Ovary (tissue), 9 donors: ENCODE data around the gene MYOZ3. TPM values are rescaled to one million over a fixed set of nuclear protein-coding genes. Genes with fewer than 3 reads are reported as not detected.

ENCODE experiments used
- DNase-seq, 5 donors: peaks; one replicate each; pipeline ENCODE4 v3.0.0-alpha.2; 2019 to 2020
- H3K27ac ChIP-seq, 2 donors: fragments of 200-600 bp; one replicate each; pipeline versions ENCODE4 v1.5.1 to v1.8.0; 2019 to 2022
- H3K27me3 ChIP-seq: fragments of 200-600 bp; one replicate; pipeline ENCODE4 v1.8.0; 2022
- H3K36me3 ChIP-seq: fragments of 200-600 bp; sonication (generic); one replicate; pipeline ENCODE4 v1.5.1; 2019
- H3K4me1 ChIP-seq: one replicate; pipeline ENCODE4 v1.8.1; 2013; ENCODE audit warnings: mild to moderate bottlenecking, moderate library complexity; ENCODE audit not compliant: insufficient read depth
- H3K4me3 ChIP-seq: fragments of 200-600 bp; sonication (generic); one replicate; pipeline ENCODE4 v1.5.1; 2017
- H3K9me3 ChIP-seq, 2 donors: fragments of 200-600 bp in 1 of 2; sonication (generic) in 1 of 2; one replicate each; pipeline versions ENCODE4 v1.5.1 to v1.8.1; 2013 to 2019; ENCODE audit warnings: mild to moderate bottlenecking in 1 of 2, moderate library complexity in 1 of 2
- EP300 ChIP-seq: sonication (generic); formaldehyde crosslinking; IDR thresholded peaks from one replicate; pipeline ENCODE4 v1.6.1; 2017; ENCODE audit warnings: antibody characterized with exemption
- POLR2A ChIP-seq: fragments of 450-650 bp; IDR thresholded peaks from one replicate; pipeline ENCODE4 v1.6.1; 2017; ENCODE audit warnings: antibody characterized with exemption, mild to moderate bottlenecking, moderate library complexity
- WGBS, 3 donors: extraction: QIAGEN DNeasy Blood & Tissue Kit in 1 of 3; methylation state at CpG; one replicate each; pipeline versions ENCODE4 v1.1.5 to v1.1.7; 2013 to 2017; 5-methylcytosine and 5-hydroxymethylcytosine counted together
- intact Hi-C, 4 donors: fragments of 100-400 bp; cut with DNase I; formaldehyde crosslinking; loops; one replicate each; pipeline versions ENCODE4 v1.11.0 to v1.15.1; 2022 to 2023
- polyA plus RNA-seq, 2 donors: library from polyadenylated mRNA; stranded (reverse); fragments of 200-250 nt in 1 of 2; fragments of 350-450 nt in 1 of 2; fragmentation: Illumina TruSeq in 1 of 2; extraction: RNeasy Lipid Tissue Mini Kit (QIAGEN cat#74804) in 1 of 2; gene quantifications; one replicate each; pipeline ENCODE4 v1.2.3, GENCODE V29; 2013 to 2014
- total RNA-seq, 7 donors: library from RNA; depleted of rRNA in 2 of 7; stranded (reverse); fragments of >200 nt in 2 of 7; fragmentation: NEBNext Ultra II Directional in 3 of 7; extraction: Animal tissue kit (Norgen Biotek cat#: 25700) in 3 of 7; gene quantifications; one replicate each; pipeline versions ENCODE4 v1.1.0 to v1.2.4, GENCODE V29; 2016 to 2023
- TF ChIP-seq, protein P1 (sequence below), 3 donors: fragments of 450-650 bp in 2 of 3; fragments of 200-600 bp in 1 of 3; IDR thresholded peaks; one replicate each; pipeline versions ENCODE4 v1.5.1 to v1.8.0; 2016 to 2022; ENCODE audit warnings: antibody characterized with exemption in 3 of 3, mild to moderate bottlenecking in 1 of 3
- donor health status: DM: no; HTN: no; CAD: no; lungs with moderate emphysema.
- donor health status: DM: no; HTN: no; CAD: no.
- donor health status: Bipolar disorder and iron deficiency.
- donor health status: DM: yes; HTN: yes; CAD: no.
- donor health status: DM: no; HTN: no; CAD: no.
- donor health status: DM: yes; HTN: yes; CAD: no.

The MYOZ3 gene
- total and polyA plus RNA-seq, 9 donors: 0.36 to 2.7 (median 1.6) TPM

DNA sequence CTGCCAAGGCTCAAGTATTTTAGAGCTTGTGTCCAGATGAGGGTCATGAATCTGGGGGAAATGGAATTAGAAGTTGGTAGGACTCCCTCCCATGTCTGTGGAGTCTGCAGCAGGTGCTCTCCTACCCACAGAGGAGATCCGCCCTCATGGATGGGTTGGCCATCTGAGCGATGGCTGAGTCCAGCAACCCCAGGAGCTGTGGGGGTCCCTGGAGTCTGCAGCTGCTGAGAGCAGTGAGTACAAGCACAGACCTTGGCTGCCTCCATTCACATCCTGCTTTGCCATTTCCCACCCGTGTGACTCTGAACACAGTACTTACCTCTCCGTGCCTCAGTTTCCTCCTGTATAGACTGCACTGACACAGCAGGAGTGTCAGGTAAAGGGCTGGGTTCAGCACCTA is 46.4 kb upstream of the MYOZ3 start:
- Histone ChIP-seq H3K4me3 (no peak overlapping the region), H3K4me1 (peaks cover 53% of the 10 kb centered on the region), H3K9me3 (no peaks in the 10 kb centered on the region), H3K36me3 (no peaks in the 10 kb centered on the region), H3K27me3 (no peaks in the 10 kb centered on the region), H3K27ac (peak overlapping the region in 1 of 2 donors; percentile 73)
- WGBS, 3 donors: 44 to 57% (median 45%) methylated on average over 4 of the region's 4 CpGs
- intact Hi-C loops: no loop called here
- TF ChIP-seq, protein P1, sequence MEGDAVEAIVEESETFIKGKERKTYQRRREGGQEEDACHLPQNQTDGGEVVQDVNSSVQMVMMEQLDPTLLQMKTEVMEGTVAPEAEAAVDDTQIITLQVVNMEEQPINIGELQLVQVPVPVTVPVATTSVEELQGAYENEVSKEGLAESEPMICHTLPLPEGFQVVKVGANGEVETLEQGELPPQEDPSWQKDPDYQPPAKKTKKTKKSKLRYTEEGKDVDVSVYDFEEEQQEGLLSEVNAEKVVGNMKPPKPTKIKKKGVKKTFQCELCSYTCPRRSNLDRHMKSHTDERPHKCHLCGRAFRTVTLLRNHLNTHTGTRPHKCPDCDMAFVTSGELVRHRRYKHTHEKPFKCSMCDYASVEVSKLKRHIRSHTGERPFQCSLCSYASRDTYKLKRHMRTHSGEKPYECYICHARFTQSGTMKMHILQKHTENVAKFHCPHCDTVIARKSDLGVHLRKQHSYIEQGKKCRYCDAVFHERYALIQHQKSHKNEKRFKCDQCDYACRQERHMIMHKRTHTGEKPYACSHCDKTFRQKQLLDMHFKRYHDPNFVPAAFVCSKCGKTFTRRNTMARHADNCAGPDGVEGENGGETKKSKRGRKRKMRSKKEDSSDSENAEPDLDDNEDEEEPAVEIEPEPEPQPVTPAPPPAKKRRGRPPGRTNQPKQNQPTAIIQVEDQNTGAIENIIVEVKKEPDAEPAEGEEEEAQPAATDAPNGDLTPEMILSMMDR (IDR thresholded peaks at IDR 0.05): no peak
- no peak for TF ChIP-seq POLR2A
- TF ChIP-seq EP300: no peak
- peak in 1 of 5 donors; percentile 46 for DNase-seq

DNA sequence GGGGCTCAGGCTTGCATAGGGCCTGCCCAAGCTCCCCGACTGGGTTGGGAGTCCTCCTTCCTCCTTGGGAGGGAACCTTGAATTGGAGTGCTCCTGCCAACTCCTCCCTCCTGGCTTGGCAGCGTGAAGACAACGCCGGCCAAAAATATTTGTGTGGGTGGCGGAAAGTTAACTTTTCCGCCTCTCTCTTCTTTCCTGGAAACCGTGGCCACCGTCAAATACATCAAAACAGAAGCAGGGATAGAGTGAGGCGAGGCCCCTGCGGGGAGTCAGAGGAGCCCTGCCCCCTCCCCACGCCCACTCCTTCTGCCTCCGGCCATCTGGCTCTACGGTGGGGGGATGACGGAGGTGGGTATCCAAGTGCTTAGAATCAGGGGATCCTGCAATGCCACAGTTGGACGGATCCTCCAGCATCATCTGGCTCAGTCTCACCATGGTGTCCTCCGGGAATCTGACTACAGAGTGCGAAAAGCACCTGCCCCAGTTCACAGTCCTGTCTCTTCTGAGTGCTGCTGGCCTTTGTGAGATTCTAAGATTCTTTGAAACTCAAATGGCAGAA is 45.8 kb upstream of the MYOZ3 start:
- peak; percentile 74 to 82 (median 79) for DNase-seq
- peaks cover 55% of the 10 kb centered on the region for H3K4me1 ChIP-seq
- H3K36me3 ChIP-seq: no peaks in the 10 kb centered on the region
- H3K4me3 ChIP-seq: no peak overlapping the region
- intact Hi-C loops: no loop called here
- H3K27me3 ChIP-seq: no peaks in the 10 kb centered on the region
- 4 to 7% (median 5%) methylated on average over 17 of the region's 17 CpGs for WGBS, 3 donors
- peak overlapping the region; percentile 13 to 73 for H3K27ac ChIP-seq
- TF ChIP-seq EP300: no peak
- no peak for TF ChIP-seq POLR2A
- TF ChIP-seq, protein P1 (IDR thresholded peaks at IDR 0.05): no peak
- no peaks in the 10 kb centered on the region for H3K9me3 ChIP-seq

DNA sequence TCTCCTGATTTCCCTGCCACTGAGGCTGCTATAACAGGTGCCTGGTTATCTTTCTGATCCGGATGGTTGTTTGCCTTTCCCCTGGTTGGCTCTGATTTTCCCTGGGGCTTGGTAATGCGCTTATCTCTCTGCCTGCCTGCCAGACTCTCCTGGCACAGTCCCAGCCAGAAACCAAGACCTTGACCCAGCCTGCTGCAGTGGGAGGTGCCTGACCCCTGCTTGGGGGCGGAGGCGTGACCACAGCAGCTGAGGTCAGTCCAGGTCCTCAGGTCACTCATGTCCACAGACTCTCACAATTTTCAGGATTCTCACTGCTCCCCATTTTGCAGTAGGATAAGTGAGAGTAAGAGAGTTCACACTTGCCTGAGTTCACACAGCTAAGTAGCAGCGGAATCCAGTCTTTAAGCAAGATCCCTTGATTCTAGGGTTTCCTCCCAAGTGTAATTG is 45.0 kb upstream of the MYOZ3 start:
- Histone ChIP-seq H3K27me3 (no peaks in the 10 kb centered on the region), H3K36me3 (no peaks in the 10 kb centered on the region), H3K27ac (peak overlapping the region in 1 of 2 donors; percentile 73), H3K4me3 (no peak overlapping the region), H3K9me3 (no peaks in the 10 kb centered on the region), H3K4me1 (peaks cover 55% of the 10 kb centered on the region)
- peak; percentile 80 to 87 (median 84) for DNase-seq
- WGBS, 3 donors: 20 to 34% (median 28%) methylated on average over 5 of the region's 5 CpGs
- TF ChIP-seq EP300 (no peak), POLR2A (no peak)
- TF ChIP-seq, protein P1 (IDR thresholded peaks at IDR 0.05): no peak
- intact Hi-C loops: no loop called here

DNA sequence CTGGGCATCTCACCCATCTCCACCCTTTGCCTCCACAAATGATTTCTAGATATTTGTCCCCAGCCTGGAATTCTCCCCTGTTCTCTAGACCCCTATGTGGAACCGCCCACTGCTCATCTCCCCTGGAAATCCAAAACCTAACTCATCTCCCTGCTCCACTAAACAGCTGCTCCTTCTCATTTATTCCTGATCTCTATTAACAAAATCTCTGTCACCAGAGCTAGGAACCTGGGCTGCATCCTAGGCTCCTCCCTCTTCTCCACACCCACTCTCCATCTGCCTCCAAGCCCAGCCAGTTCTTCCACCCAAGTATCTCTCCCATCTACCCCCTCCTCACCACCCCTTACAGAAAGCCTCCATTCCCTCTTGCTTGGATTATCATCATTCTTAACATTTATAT is 44.5 kb upstream of the MYOZ3 start:
- H3K4me1 ChIP-seq: peaks cover 53% of the 10 kb centered on the region
- TF ChIP-seq EP300 (no peak), POLR2A (no peak)
- TF ChIP-seq, protein P1 (IDR thresholded peaks at IDR 0.05): no peak

More for the DNA sequence above, 44.5 kb upstream of the MYOZ3 start:
- H3K4me3 ChIP-seq: no peak overlapping the region
- DNase-seq: no peak
- 91 to 97% (median 94%) methylated on average over 1 of the region's 1 CpG for WGBS, 3 donors
- H3K9me3 ChIP-seq: no peaks in the 10 kb centered on the region
- H3K27ac ChIP-seq: peak overlapping the region in 1 of 2 donors; percentile 73
- H3K27me3 ChIP-seq: no peaks in the 10 kb centered on the region
- intact Hi-C loops: no loop called here
- H3K36me3 ChIP-seq: no peaks in the 10 kb centered on the region
